A549 (cell line): ENCODE measurements around the gene SORCS3. TPM values are rescaled to one million over a fixed set of nuclear protein-coding genes. Genes with fewer than 3 reads are reported as not detected.

ENCODE experiments used
- ATAC-seq, 2 experiments: fragments of 200-7000 bp in 1 of 2; fragments of >200 bp in 1 of 2; cut with Nextera tagmentation in 1 of 2; cut with Tn5 transposase in 1 of 2; 3 replicates each; pipeline versions ENCODE4 v1.8.0 to v1.9.1; 2018 to 2020; ENCODE audit warnings: mild to moderate bottlenecking in 1 of 2, moderate library complexity in 1 of 2
- CTCF ChIA-PET: fragments of 300-600 bp; sonication (Branson Sonifier 250); formaldehyde crosslinking; extraction: SDS; loops from one replicate; lab custom pipeline; 2021; ENCODE audit warnings: antibody characterized with exemption, inconsistent platforms; lab: Yijun Ruan, JAX
- POLR2A ChIA-PET: fragments of 350-600 bp; formaldehyde crosslinking; extraction: SDS; loops from one replicate; lab custom pipeline; 2021; ENCODE audit warnings: antibody characterized with exemption, inconsistent platforms; lab: Yijun Ruan, JAX
- DNase-seq, 2 experiments: peaks; one replicate each; pipeline versions ENCODE4 v3.0.0 to v3.0.0-alpha.2; 2011 to 2016; ENCODE audit warnings: low read depth in 1 of 2, low spot score in 1 of 2
- FAIRE-seq: peaks from 2 replicates; lab custom pipeline; 2011; peaks lifted over from hg19 to GRCh38; lab: Jason Lieb, UNC
- H3K27ac ChIP-seq, 2 experiments: fragments of >200 bp; sonication (Bioruptor Twin); formaldehyde crosslinking; 3 replicates each; pipeline ENCODE4 v1.5.1; 2016 to 2017
- H3K4me1 ChIP-seq: fragments of >200 bp; sonication (Bioruptor Twin); formaldehyde crosslinking; 3 replicates; pipeline ENCODE4 v1.6.1; 2016
- H3K4me2 ChIP-seq: fragments of >200 bp; sonication (Bioruptor Twin); formaldehyde crosslinking; 3 replicates; pipeline ENCODE4 v1.6.1; 2016
- H3K4me3 ChIP-seq: fragments of >200 bp; sonication (Bioruptor Twin); formaldehyde crosslinking; 3 replicates; pipeline ENCODE4 v1.5.1; 2016
- H3K9me3 ChIP-seq: fragments of >200 bp; sonication (Bioruptor Twin); formaldehyde crosslinking; 3 replicates; pipeline ENCODE4 v1.6.1; 2016
- CBX8 ChIP-seq: fragments of 200-600 bp; sonication (generic); IDR thresholded peaks from 2 replicates; pipeline ENCODE4 v1.6.1; 2016
- CTCF ChIP-seq: fragments of >200 bp; sonication (Bioruptor Twin); formaldehyde crosslinking; IDR thresholded peaks from 3 replicates; pipeline ENCODE4 v1.5.1; 2016
- E2F6 ChIP-seq: IDR thresholded peaks from 2 replicates; pipeline ENCODE4 v1.6.1; 2012; ENCODE audit warnings: low read depth, borderline replicate concordance
- ELK1 ChIP-seq: fragments of 150-350 bp; IDR thresholded peaks from 2 replicates; pipeline ENCODE4 v1.6.1; 2014; ENCODE audit warnings: low read depth, mild to moderate bottlenecking, low read length
- EP300 ChIP-seq, 2 experiments: fragments of >200 bp; sonication (Bioruptor Twin); formaldehyde crosslinking; IDR thresholded peaks; 2 replicates in 1 of 2; 3 replicates in 1 of 2; pipeline ENCODE4 v1.6.1; 2016 to 2017
- FOSB ChIP-seq: fragments of 250-450 bp; sonication (Bioruptor Pico); IDR thresholded peaks from 2 replicates; pipeline ENCODE4 v1.5.0; 2020; ENCODE audit warnings: mild to moderate bottlenecking, moderate library complexity
- HDAC2 ChIP-seq: fragments of 200-600 bp; sonication (generic); IDR thresholded peaks from 2 replicates; pipeline ENCODE4 v1.6.1; 2016
- HEYL ChIP-seq: fragments of 250-450 bp; sonication (Bioruptor Pico); IDR thresholded peaks from 2 replicates; pipeline ENCODE4 v1.8.0; 2021; ENCODE audit warnings: mild to moderate bottlenecking, moderate library complexity
- HMGXB4 ChIP-seq: fragments of 250-450 bp; sonication (Bioruptor Pico); IDR thresholded peaks from 2 replicates; pipeline ENCODE4 v1.5.0; 2021; ENCODE audit warnings: mild to moderate bottlenecking, moderate library complexity, borderline replicate concordance
- HOXB13 ChIP-seq: fragments of 250-450 bp; sonication (Bioruptor Pico); IDR thresholded peaks from 2 replicates; pipeline ENCODE4 v1.5.0; 2020; ENCODE audit warnings: low read depth, mild to moderate bottlenecking, moderate library complexity
- HOXB5 ChIP-seq: fragments of 250-450 bp; sonication (Bioruptor Pico); IDR thresholded peaks from 2 replicates; pipeline ENCODE4 v1.5.0; 2020; ENCODE audit warnings: mild to moderate bottlenecking, moderate library complexity
- JUN ChIP-seq, 2 experiments: fragments of >200 bp; sonication (Bioruptor Twin); formaldehyde crosslinking; IDR thresholded peaks; 2 replicates in 1 of 2; 3 replicates in 1 of 2; pipeline ENCODE4 v1.6.1; 2016 to 2017
- KDM1A ChIP-seq: fragments of 200-600 bp; sonication (generic); IDR thresholded peaks from 2 replicates; pipeline ENCODE4 v1.6.1; 2016; ENCODE audit warnings: low read depth, mild to moderate bottlenecking
- MAFK ChIP-seq: fragments of 450-650 bp; IDR thresholded peaks from 2 replicates; pipeline ENCODE4 v1.6.1; 2014; ENCODE audit not compliant: partially characterized antibody
- NFE2L2 ChIP-seq: fragments of 150-350 bp; conservative IDR thresholded peaks from 2 replicates; pipeline ENCODE4 v1.6.1; 2014; ENCODE audit warnings: low read length
- NPAS2 ChIP-seq: fragments of 250-450 bp; sonication (Bioruptor Pico); IDR thresholded peaks from 2 replicates; pipeline ENCODE4 v1.8.0; 2022; ENCODE audit warnings: mild to moderate bottlenecking, moderate library complexity, borderline replicate concordance
- SMC3 ChIP-seq: fragments of >200 bp; sonication (Bioruptor Twin); formaldehyde crosslinking; IDR thresholded peaks from 3 replicates; pipeline ENCODE4 v1.6.1; 2018; ENCODE audit warnings: inconsistent platforms
- SREBF2 ChIP-seq: fragments of 450-650 bp; IDR thresholded peaks from 2 replicates; pipeline ENCODE4 v1.6.1; 2014; ENCODE audit warnings: mild to moderate bottlenecking, moderate library complexity
- TFCP2L1 ChIP-seq: fragments of 250-450 bp; sonication (Bioruptor Pico); IDR thresholded peaks from 2 replicates; pipeline ENCODE4 v1.5.0; 2021; ENCODE audit warnings: mild to moderate bottlenecking
- USF2 ChIP-seq: fragments of 450-650 bp; IDR thresholded peaks from 2 replicates; pipeline ENCODE4 v1.6.1; 2014; ENCODE audit warnings: antibody characterized with exemption
- ZC3H11A ChIP-seq: fragments of 450-650 bp; IDR thresholded peaks from 2 replicates; pipeline ENCODE4 v1.6.1; 2014; ENCODE audit warnings: antibody characterized with exemption, mild to moderate bottlenecking
- WGBS: methylation state at CpG from one replicate; pipeline ENCODE4 v1.1.6; 2017; ENCODE audit errors: missing lambda C conversion rate; 5-methylcytosine and 5-hydroxymethylcytosine counted together
- polyA plus RNA-seq, 4 experiments: library from polyadenylated mRNA; depleted of rRNA in 3 of 4; stranded (reverse); fragments of >200 nt; fragmentation: RNase III in 1 of 4; extraction: RNeasy Plus Mini Kit Qiagen cat#74134 plus additional on column Dnase treatment in 1 of 4; gene quantifications; 2 replicates in 3 of 4; 3 replicates in 1 of 4; pipeline ENCODE4 v1.2.3, GENCODE V29; 2011 to 2017

SORCS3 gene
- polyA plus RNA-seq, 2 of the 4 experiments (the other 2 are of a cell fraction) = not detected

- TF ChIP-seq HMGXB4 = no peak
- TF ChIP-seq CBX8 = no peak
- TF ChIP-seq ELK1 = no peak
- TF ChIP-seq EP300 (IDR thresholded peaks at IDR 0.05) = no peak
Observed at GRCh38 chr10:104601166-104601565, 39.9 kb upstream of the SORCS3 start (continued).

GRCh38 chr10:104608091-104608828 is 32.8 kb upstream of the SORCS3 start:
- DNase-seq (no peak), FAIRE-seq (no peak), ATAC-seq (no peak)
- POLR2A ChIA-PET = no interaction called here
- no peak overlapping the region for H3K27ac ChIP-seq
- no peaks in the 10 kb centered on the region for H3K4me1 ChIP-seq
- CTCF ChIA-PET = interaction anchor here (0.8 to 1.5 kb wide), 3 partner anchors 12 to 202 kb away, joined by 3 to 4 read pairs (median 3); no protein-coding TSS in a partner anchor
- no peaks in the 10 kb centered on the region for H3K9me3 ChIP-seq
- H3K4me3 ChIP-seq = no peak overlapping the region
- WGBS = 24% methylated on average over 7 of the region's 7 CpGs
- TF ChIP-seq SREBF2 (no peak), HEYL (CRISPR knock-in tag) (no peak), NPAS2 (CRISPR knock-in tag) (no peak), CTCF (no peak)
- H3K4me2 ChIP-seq = no peak overlapping the region

GRCh38 chr10:104612571-104613205 is 28.4 kb upstream of the SORCS3 start:
- POLR2A ChIA-PET = no interaction called here
- FAIRE-seq = no peak
- H3K9me3 ChIP-seq = 0 out of 3 replicates have a peak, but pooled peaks cover 4% of the 10 kb centered on the region
- no peak overlapping the region for H3K27ac ChIP-seq
- TF ChIP-seq NPAS2 (CRISPR knock-in tag) (no peak), JUN (IDR thresholded peaks at IDR 0.05) (no peak), HDAC2 (no peak)
- TF ChIP-seq, all 56 proteins: peak for 0
- WGBS = 27% methylated on average over 6 of the region's 6 CpGs
- DNase-seq (no peak), ATAC-seq (peak in 1 of 2 experiments; percentile 40; a peak in 2 of 6 replicates)
- no peak overlapping the region for H3K4me3 ChIP-seq
- H3K4me2 ChIP-seq = no peak overlapping the region
- no peaks in the 10 kb centered on the region for H3K4me1 ChIP-seq
- CTCF ChIA-PET = interaction anchor here (0.7 to 3.1 kb wide), 4 partner anchors 10 to 32 kb away, joined by 3 to 18 read pairs (median 5); no protein-coding TSS in a partner anchor

- WGBS = 28% methylated on average over 2 of the region's 2 CpGs
- no peak for ATAC-seq
- 0 out of 3 replicates have a peak, but pooled peaks cover 4% of the 10 kb centered on the region for H3K9me3 ChIP-seq
- TF ChIP-seq KDM1A (no peak), USF2 (no peak), EP300 (IDR thresholded peaks at IDR 0.05) (no peak), SMC3 (no peak), HOXB13 (no peak), E2F6 (no peak), ZC3H11A (no peak), NFE2L2 (no peak), MAFK (no peak), TFCP2L1 (CRISPR knock-in tag) (no peak), HEYL (CRISPR knock-in tag) (no peak), HOXB5 (no peak), FOSB (CRISPR knock-in tag) (no peak)
- DNase-seq = no peak
- no peaks in the 10 kb centered on the region for H3K4me1 ChIP-seq
- no peak overlapping the region for H3K4me3 ChIP-seq
- ChIA-PET POLR2A (no interaction called here), CTCF (interaction anchor here (0.6 to 3.1 kb wide), 8 partner anchors 18 to 69 kb away, joined by 3 to 18 read pairs (median 4); no protein-coding TSS in a partner anchor)
- no peak for FAIRE-seq
- no peak overlapping the region for H3K4me2 ChIP-seq
- no peak overlapping the region for H3K27ac ChIP-seq
Observed at GRCh38 chr10:104613406-104613805, 27.7 kb upstream of the SORCS3 start.
